Tibial nerve (tissue), 4 donors: ENCODE data around the gene PTPRM. TPM values are rescaled to one million over a fixed set of nuclear protein-coding genes. Genes with fewer than 3 reads are reported as not detected.
A peak's percentile ranks its signal among the peaks of the same experiment; 100 is the strongest.

Experiments
- DNase-seq, 2 donors: peaks; one replicate each; pipeline ENCODE4 v3.0.0-alpha.2; 2019; ENCODE audit warnings: low spot score in 2 of 2
- H3K27ac ChIP-seq, 4 donors: fragments of 200-600 bp; sonication (generic) in 3 of 4; one replicate each; pipeline ENCODE4 v1.5.1; 2017 to 2019; ENCODE audit warnings: mild to moderate bottlenecking in 1 of 4
- H3K27me3 ChIP-seq, 2 donors: fragments of 200-600 bp; sonication (generic) in 1 of 2; one replicate each; pipeline versions ENCODE4 v1.5.1 to v1.6.0; 2017 to 2019
- H3K36me3 ChIP-seq, 3 donors: fragments of 200-600 bp; sonication (generic); one replicate each; pipeline ENCODE4 v1.5.1; 2018 to 2019
- H3K4me1 ChIP-seq, 4 donors: fragments of 200-600 bp; sonication (generic) in 3 of 4; one replicate each; pipeline ENCODE4 v1.5.1; 2017 to 2019
- H3K4me3 ChIP-seq, 4 donors: fragments of 200-600 bp; sonication (generic) in 3 of 4; one replicate each; pipeline ENCODE4 v1.5.1; 2017 to 2019; ENCODE audit warnings: mild to moderate bottlenecking in 1 of 4, moderate library complexity in 1 of 4
- H3K9me3 ChIP-seq, 4 donors: fragments of 200-600 bp; sonication (generic) in 3 of 4; one replicate each; pipeline ENCODE4 v1.5.1; 2017 to 2019
- EP300 ChIP-seq, 2 donors: sonication (generic); formaldehyde crosslinking; IDR thresholded peaks; one replicate each; pipeline ENCODE4 v1.6.1; 2017; ENCODE audit warnings: antibody characterized with exemption in 2 of 2, mild to moderate bottlenecking in 1 of 2
- POLR2A ChIP-seq, 2 donors: fragments of 450-650 bp; IDR thresholded peaks; one replicate each; pipeline ENCODE4 v1.6.1; 2017; ENCODE audit warnings: antibody characterized with exemption in 2 of 2, mild to moderate bottlenecking in 2 of 2, moderate library complexity in 2 of 2
- WGBS, 2 donors: methylation state at CpG; one replicate each; pipeline ENCODE4 v1.1.5; 2018; 5-methylcytosine and 5-hydroxymethylcytosine counted together
- total RNA-seq, 4 donors: library from RNA; depleted of rRNA; stranded (reverse); fragments of >200 nt; gene quantifications; one replicate each; pipeline ENCODE4 v1.1.0, GENCODE V29; 2016
- TF ChIP-seq, protein P1 (sequence below), 5 experiments: fragments of 200-600 bp in 3 of 5; fragments of 450-650 bp in 2 of 5; sonication (generic) in 3 of 5; IDR thresholded peaks; one replicate each; pipeline ENCODE4 v1.5.1; 2016 to 2019; ENCODE audit warnings: antibody characterized with exemption in 5 of 5, mild to moderate bottlenecking in 3 of 5, moderate library complexity in 2 of 5

PTPRM gene
- total RNA-seq, 4 donors from 2014 or later = 62.2 to 92.4 (median 80.7) TPM

DNA sequence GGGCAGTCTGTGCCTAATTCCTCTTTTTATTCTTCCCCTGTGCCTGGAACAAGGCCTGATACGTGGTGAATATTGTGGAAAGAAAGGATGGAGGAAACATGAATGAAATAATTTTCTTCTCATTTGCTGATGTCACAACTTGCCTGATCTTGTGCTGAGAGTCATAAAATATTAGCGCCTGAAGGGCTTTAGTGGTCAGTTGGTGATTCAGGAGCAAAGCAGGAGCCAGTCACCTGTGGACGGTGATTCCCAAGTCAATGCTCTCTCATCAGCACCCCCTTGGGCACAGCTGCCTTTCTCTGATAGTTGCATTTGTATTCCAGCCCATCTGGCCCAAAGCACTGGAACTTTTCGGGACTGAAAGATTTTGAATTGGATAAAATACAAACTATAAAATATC is 539.5 kb downstream of the PTPRM start:
- TF ChIP-seq, protein P1, sequence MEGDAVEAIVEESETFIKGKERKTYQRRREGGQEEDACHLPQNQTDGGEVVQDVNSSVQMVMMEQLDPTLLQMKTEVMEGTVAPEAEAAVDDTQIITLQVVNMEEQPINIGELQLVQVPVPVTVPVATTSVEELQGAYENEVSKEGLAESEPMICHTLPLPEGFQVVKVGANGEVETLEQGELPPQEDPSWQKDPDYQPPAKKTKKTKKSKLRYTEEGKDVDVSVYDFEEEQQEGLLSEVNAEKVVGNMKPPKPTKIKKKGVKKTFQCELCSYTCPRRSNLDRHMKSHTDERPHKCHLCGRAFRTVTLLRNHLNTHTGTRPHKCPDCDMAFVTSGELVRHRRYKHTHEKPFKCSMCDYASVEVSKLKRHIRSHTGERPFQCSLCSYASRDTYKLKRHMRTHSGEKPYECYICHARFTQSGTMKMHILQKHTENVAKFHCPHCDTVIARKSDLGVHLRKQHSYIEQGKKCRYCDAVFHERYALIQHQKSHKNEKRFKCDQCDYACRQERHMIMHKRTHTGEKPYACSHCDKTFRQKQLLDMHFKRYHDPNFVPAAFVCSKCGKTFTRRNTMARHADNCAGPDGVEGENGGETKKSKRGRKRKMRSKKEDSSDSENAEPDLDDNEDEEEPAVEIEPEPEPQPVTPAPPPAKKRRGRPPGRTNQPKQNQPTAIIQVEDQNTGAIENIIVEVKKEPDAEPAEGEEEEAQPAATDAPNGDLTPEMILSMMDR (IDR thresholded peaks at IDR 0.05) = no peak
- TF ChIP-seq EP300 (IDR thresholded peaks at IDR 0.05) (no peak), POLR2A (IDR thresholded peaks at IDR 0.05) (no peak)
- Histone ChIP-seq H3K27ac (no peak overlapping the region), H3K4me3 (no peak overlapping the region), H3K9me3 (peaks cover 0 to 15% (median 4%) of the 10 kb centered on the region in 4 donors), H3K27me3 (no peaks in the 10 kb centered on the region), H3K4me1 (no peaks in the 10 kb centered on the region), H3K36me3 (no peaks in the 10 kb centered on the region)
- DNase-seq = no peak
- 90 to 92% methylated on average over 4 of the region's 4 CpGs for WGBS, 2 donors

GRCh38 chr18:8107426-8107825 is 540.3 kb downstream of the PTPRM start:
- Histone ChIP-seq H3K27me3 (no peaks in the 10 kb centered on the region), H3K36me3 (no peaks in the 10 kb centered on the region), H3K9me3 (peaks cover 0 to 10% (median 4%) of the 10 kb centered on the region in 4 donors), H3K4me1 (no peaks in the 10 kb centered on the region), H3K4me3 (no peak overlapping the region), H3K27ac (no peak overlapping the region)
- DNase-seq = no peak
- TF ChIP-seq POLR2A (IDR thresholded peaks at IDR 0.05) (no peak), EP300 (IDR thresholded peaks at IDR 0.05) (no peak)
- TF ChIP-seq, protein P1 (IDR thresholded peaks at IDR 0.05) = no peak
- WGBS, 2 donors = 80 to 81% methylated on average over 2 of the region's 2 CpGs

DNA sequence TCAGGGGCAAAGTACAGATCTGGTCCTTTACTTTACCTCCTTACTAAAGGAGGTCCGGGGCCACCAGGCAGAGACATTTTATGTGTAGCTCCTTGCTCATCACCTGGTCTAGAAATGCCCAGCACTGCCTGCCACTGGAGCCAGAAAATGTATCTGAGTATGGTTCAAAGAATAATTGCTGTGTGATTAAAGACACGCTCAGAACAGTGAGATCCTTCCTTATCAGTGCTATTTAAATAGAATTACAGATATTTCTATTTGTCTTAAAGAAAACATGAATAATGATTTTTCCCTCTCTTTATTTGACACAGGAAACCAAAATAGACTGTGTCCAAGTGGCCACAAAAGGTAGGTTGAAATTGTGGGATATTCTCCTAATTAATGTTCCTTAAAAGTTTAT is 547.4 kb downstream of the PTPRM start:
- H3K27ac ChIP-seq = no peak overlapping the region
- no peak overlapping the region for H3K4me3 ChIP-seq
- no peaks in the 10 kb centered on the region for H3K9me3 ChIP-seq
- WGBS, 2 donors = 90 to 98% methylated on average over 2 of the region's 2 CpGs
- DNase-seq = no peak
- H3K27me3 ChIP-seq = no peaks in the 10 kb centered on the region
- no peak for TF ChIP-seq EP300 (IDR thresholded peaks at IDR 0.05)
- TF ChIP-seq, protein P1 (IDR thresholded peaks at IDR 0.05) = no peak
- no peaks in the 10 kb centered on the region for H3K4me1 ChIP-seq
- no peaks in the 10 kb centered on the region for H3K36me3 ChIP-seq

DNA sequence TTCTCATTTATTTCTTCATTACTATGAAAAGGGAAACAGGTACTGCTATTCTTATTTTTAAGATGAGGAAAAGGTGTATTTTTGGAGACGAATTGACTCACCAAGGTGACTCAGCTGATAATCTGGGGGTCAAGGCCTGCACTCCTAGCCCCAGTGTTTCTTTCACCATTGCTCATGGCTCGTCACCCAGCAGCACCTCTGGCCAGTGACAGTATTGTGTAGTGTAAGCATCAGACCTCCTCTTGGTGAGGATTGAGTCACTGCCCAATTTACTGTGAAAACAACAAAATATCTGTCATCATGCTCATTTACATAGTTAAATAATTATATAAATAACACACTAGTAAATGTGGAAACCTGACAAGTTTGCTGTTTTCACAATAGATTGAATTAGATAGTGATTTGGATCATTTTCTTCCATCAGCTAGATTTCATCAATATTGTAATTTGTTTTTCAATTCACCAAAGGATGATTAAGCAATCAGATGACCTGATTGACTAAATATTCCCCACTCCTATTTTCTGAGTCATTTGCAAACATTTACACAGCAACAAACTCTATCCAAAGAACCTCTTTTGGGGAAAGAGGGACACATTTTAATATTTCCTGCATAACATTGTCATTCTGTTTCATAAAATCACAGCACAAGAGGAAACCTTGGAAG is 549.4 kb downstream of the PTPRM start:
- Histone ChIP-seq H3K27me3 (no peaks in the 10 kb centered on the region), H3K9me3 (no peaks in the 10 kb centered on the region), H3K27ac (peak overlapping the region in 1 of 4 donors; percentile 40), H3K36me3 (no peaks in the 10 kb centered on the region), H3K4me3 (no peak overlapping the region), H3K4me1 (no peaks in the 10 kb centered on the region)
- DNase-seq = no peak
- WGBS, 2 donors = 85 to 88% methylated on average over 2 of the region's 2 CpGs
- no peak for TF ChIP-seq POLR2A (IDR thresholded peaks at IDR 0.05)
- TF ChIP-seq EP300 (IDR thresholded peaks at IDR 0.05) = peak in 1 of 2 donors; percentile 17

- Histone ChIP-seq H3K27ac (peak overlapping the region in 1 of 4 donors; percentile 40), H3K9me3 (no peaks in the 10 kb centered on the region), H3K36me3 (no peaks in the 10 kb centered on the region), H3K4me3 (no peak overlapping the region), H3K4me1 (no peaks in the 10 kb centered on the region), H3K27me3 (no peaks in the 10 kb centered on the region)
- no peak for DNase-seq
- TF ChIP-seq POLR2A (IDR thresholded peaks at IDR 0.05) (no peak), EP300 (IDR thresholded peaks at IDR 0.05) (no peak)
- TF ChIP-seq, protein P1 (IDR thresholded peaks at IDR 0.05) = no peak
- 65 to 71% methylated on average over 2 of the region's 2 CpGs for WGBS, 2 donors
Measured at GRCh38 chr18:8117006-8117371, 549.9 kb downstream of the PTPRM start.
